Upper lobe of left lung (tissue), 6 donors: Measurements from ENCODE around the gene RGS9. TPM values are rescaled to one million over a fixed set of nuclear protein-coding genes. Genes with fewer than 3 reads are reported as not detected.
"Not testable (repeated sequence)": the region's sequence is repeated elsewhere in the genome, so short reads cannot be mapped to it uniquely, and the experiment has no call there.

Experiments used
- ATAC-seq, 2 donors: fragments of 200-7000 bp; cut with Tn5 transposase; one replicate each; pipeline ENCODE4 v1.9.1; 2022; ENCODE audit warnings: mild to moderate bottlenecking in 2 of 2, moderate library complexity in 2 of 2; ENCODE audit not compliant: low FRiP score in 2 of 2
- DNase-seq, 2 donors: peaks; one replicate each; pipeline ENCODE4 v3.0.0-alpha.2; 2019 to 2020
- H3K27ac ChIP-seq, 4 donors: fragments of 200-600 bp; sonication (generic); one replicate each; pipeline ENCODE4 v1.5.1; 2016 to 2019
- H3K27me3 ChIP-seq, 4 donors: fragments of 200-600 bp; sonication (generic); one replicate each; pipeline ENCODE4 v1.5.1; 2017 to 2019
- H3K36me3 ChIP-seq, 4 donors: fragments of 200-600 bp; sonication (generic); one replicate each; pipeline ENCODE4 v1.5.1; 2016 to 2019
- H3K4me1 ChIP-seq, 4 donors: fragments of 200-600 bp; sonication (generic); one replicate each; pipeline ENCODE4 v1.5.1; 2018 to 2019
- H3K4me3 ChIP-seq, 4 donors: fragments of 200-600 bp; sonication (generic); one replicate each; pipeline ENCODE4 v1.5.1; 2017 to 2019; ENCODE audit warnings: mild to moderate bottlenecking in 2 of 4, moderate library complexity in 1 of 4
- H3K9me3 ChIP-seq, 4 donors: fragments of 200-600 bp; sonication (generic); one replicate each; pipeline ENCODE4 v1.5.1; 2018 to 2019
- CTCF ChIP-seq, 6 experiments: fragments of 450-650 bp in 4 of 6; fragments of 200-600 bp in 2 of 6; sonication (generic) in 2 of 6; IDR thresholded peaks; one replicate each; pipeline ENCODE4 v1.5.1; 2016 to 2019; ENCODE audit warnings: antibody characterized with exemption in 6 of 6
- EP300 ChIP-seq, 4 donors: sonication (generic); formaldehyde crosslinking; IDR thresholded peaks; one replicate each; pipeline ENCODE4 v1.5.1; 2017; ENCODE audit warnings: antibody characterized with exemption in 4 of 4, control low read depth in 2 of 4
- POLR2A ChIP-seq, 4 donors: fragments of 450-650 bp; IDR thresholded peaks; one replicate each; pipeline ENCODE4 v1.5.1; 2016 to 2017; ENCODE audit warnings: antibody characterized with exemption in 4 of 4, mild to moderate bottlenecking in 2 of 4
- POLR2AphosphoS5 ChIP-seq, 2 donors: sonication (generic); formaldehyde crosslinking; IDR thresholded peaks; one replicate each; pipeline ENCODE4 v1.5.1; 2017; ENCODE audit warnings: antibody characterized with exemption in 2 of 2
- WGBS, 2 donors: methylation state at CpG; one replicate each; pipeline ENCODE4 v1.1.5; 2017 to 2018; 5-methylcytosine and 5-hydroxymethylcytosine counted together
- total RNA-seq, 6 donors: library from RNA; depleted of rRNA in 4 of 6; stranded (reverse); fragments of >200 nt in 4 of 6; gene quantifications; one replicate each; pipeline versions ENCODE4 v1.1.0 to v1.2.1, GENCODE V29; 2016 to 2021
- donor health status: DM: no; HTN: no; CAD: no; lungs with moderate emphysema.
- donor health status: DM: no; HTN: yes; CAD: no; lungs with severe emphysema.

The RGS9 gene
- total RNA-seq, 6 donors from 2014 or later = 3.9 to 16.2 (median 8.1) TPM

GRCh38 chr17:65095465-65095864, 41.7 kb upstream of the RGS9 start:
- H3K27me3 ChIP-seq = no peaks in the 10 kb centered on the region
- H3K4me3 ChIP-seq = no peak overlapping the region
- no peaks in the 10 kb centered on the region for H3K36me3 ChIP-seq
- H3K27ac ChIP-seq = no peak overlapping the region
- H3K9me3 ChIP-seq = no peaks in the 10 kb centered on the region
- DNase-seq (no peak), ATAC-seq (no peak)
- 88 to 94% methylated on average over 1 of the region's 1 CpG for WGBS, 2 donors
- TF ChIP-seq POLR2AphosphoS5 (IDR thresholded peaks at IDR 0.05) (no peak), CTCF (IDR thresholded peaks at IDR 0.05) (no peak), EP300 (IDR thresholded peaks at IDR 0.05) (no peak), POLR2A (IDR thresholded peaks at IDR 0.05) (no peak)
- H3K4me1 ChIP-seq = peaks cover 0 to 7% (median 6%) of the 10 kb centered on the region in 4 donors

GRCh38 chr17:65096382-65096781, 40.8 kb upstream of the RGS9 start:
- H3K9me3 ChIP-seq, DNase-seq, ATAC-seq, H3K4me3 ChIP-seq, H3K36me3 ChIP-seq, H3K27me3 ChIP-seq, H3K27ac ChIP-seq: not testable (repeated sequence)
- H3K4me1 ChIP-seq = peaks cover 6 to 13% (median 10%) of the 10 kb centered on the region in 4 donors
- WGBS, 2 donors = 90 to 92% methylated on average over 2 of the region's 2 CpGs

GRCh38 chr17:65097110-65097509, 40.1 kb upstream of the RGS9 start:
- ATAC-seq (no peak), DNase-seq (no peak)
- Histone ChIP-seq H3K27me3 (no peaks in the 10 kb centered on the region), H3K4me3 (no peak overlapping the region), H3K27ac (no peak overlapping the region), H3K9me3 (no peaks in the 10 kb centered on the region), H3K36me3 (no peaks in the 10 kb centered on the region), H3K4me1 (peaks cover 6 to 14% (median 10%) of the 10 kb centered on the region in 4 donors)
- 90 to 97% methylated on average over 2 of the region's 2 CpGs for WGBS, 2 donors
- TF ChIP-seq EP300 (IDR thresholded peaks at IDR 0.05) = no peak
- no peak for TF ChIP-seq POLR2AphosphoS5 (IDR thresholded peaks at IDR 0.05)
- TF ChIP-seq POLR2A (IDR thresholded peaks at IDR 0.05) = no peak
- no peak for TF ChIP-seq CTCF (IDR thresholded peaks at IDR 0.05)

GRCh38 chr17:65099475-65099874, 37.7 kb upstream of the RGS9 start:
- Histone ChIP-seq H3K9me3 (no peaks in the 10 kb centered on the region), H3K4me1 (peaks cover 6 to 14% (median 10%) of the 10 kb centered on the region in 4 donors), H3K36me3 (no peaks in the 10 kb centered on the region), H3K4me3 (no peak overlapping the region), H3K27ac (no peak overlapping the region), H3K27me3 (no peaks in the 10 kb centered on the region)
- TF ChIP-seq POLR2AphosphoS5 (IDR thresholded peaks at IDR 0.05) (no peak), CTCF (IDR thresholded peaks at IDR 0.05) (no peak), EP300 (IDR thresholded peaks at IDR 0.05) (no peak), POLR2A (IDR thresholded peaks at IDR 0.05) (no peak)
- DNase-seq (no peak), ATAC-seq (no peak)

- Histone ChIP-seq H3K4me1 (peaks cover 6 to 14% (median 10%) of the 10 kb centered on the region in 4 donors), H3K9me3 (no peaks in the 10 kb centered on the region), H3K27me3 (no peaks in the 10 kb centered on the region), H3K36me3 (no peaks in the 10 kb centered on the region), H3K27ac (peak overlapping the region; percentile 57 to 86 (median 82)), H3K4me3 (peak overlapping the region; percentile 39 to 60 (median 50))
- WGBS, 2 donors = 31 to 58% methylated on average over 4 to 5 of the region's 5 CpGs
- DNase-seq (peak in 1 of 2 donors; percentile 44), ATAC-seq (peak; percentile 45 to 79)
- TF ChIP-seq EP300 (IDR thresholded peaks at IDR 0.05) (no peak), POLR2A (IDR thresholded peaks at IDR 0.05) (no peak), CTCF (IDR thresholded peaks at IDR 0.05) (no peak), POLR2AphosphoS5 (IDR thresholded peaks at IDR 0.05) (no peak)
Observed at GRCh38 chr17:65099941-65100315, 37.2 kb upstream of the RGS9 start.
